HAP-1 (cell line): ENCODE measurements around the gene RALGAPB.

ENCODE experiments used
- DNase-seq, 2 experiments: peaks; one replicate each; pipeline ENCODE4 v3.0.0-alpha.2; 2016 to 2020; ENCODE audit warnings: low spot score in 2 of 2
- H3K27me3 ChIP-seq: fragments of 250-450 bp; sonication (Bioruptor Pico); 2 replicates; pipeline ENCODE4 v1.5.1; 2020; ENCODE audit warnings: low read depth, mild to moderate bottlenecking, moderate library complexity
- H3K36me3 ChIP-seq: fragments of 250-450 bp; sonication (Bioruptor Pico); replicated peaks from 2 replicates; pipeline ENCODE4 v1.5.1; 2020; ENCODE audit warnings: mild to moderate bottlenecking
- H3K4me1 ChIP-seq: fragments of 250-450 bp; sonication (Bioruptor Pico); 2 replicates; pipeline ENCODE4 v1.5.1; 2020; ENCODE audit warnings: mild to moderate bottlenecking
- H3K4me3 ChIP-seq: fragments of 250-450 bp; sonication (Bioruptor Pico); 2 replicates; pipeline ENCODE4 v1.5.1; 2020; ENCODE audit warnings: mild to moderate bottlenecking, moderate library complexity
- H3K9me3 ChIP-seq: fragments of 250-450 bp; sonication (Bioruptor Pico); 2 replicates; pipeline ENCODE4 v1.5.1; 2020; ENCODE audit warnings: mild to moderate bottlenecking, moderate library complexity
- in situ Hi-C: fragments of 300-500 bp; cut with MboI; formaldehyde crosslinking; loops from 3 replicates; pipeline ENCODE4 v1.14.3; 2020; ENCODE audit warnings: low sequenced_read_pairs, inconsistent platforms, mixed read lengths

The RALGAPB gene

DNA sequence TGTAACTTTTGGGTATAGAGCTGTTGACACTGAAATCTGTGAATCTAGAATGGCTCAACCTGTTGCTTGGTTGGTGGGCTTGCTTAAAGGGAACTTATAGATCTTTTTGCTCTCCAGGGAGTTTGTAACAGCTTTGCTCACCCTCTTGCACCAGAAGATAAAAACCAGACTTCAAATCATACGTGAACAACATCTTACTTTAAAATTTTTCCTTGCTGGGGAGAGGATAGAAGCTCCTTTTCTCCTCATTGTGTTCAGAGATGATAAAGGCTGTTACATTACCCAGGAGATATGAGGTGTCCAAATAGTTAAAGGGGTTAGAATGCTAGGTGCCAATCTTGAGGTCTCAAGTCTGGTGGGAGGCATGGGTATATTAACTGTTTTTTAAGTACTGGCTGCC is 46.8 kb downstream of the RALGAPB start:
- H3K4me3 ChIP-seq: no peak overlapping the region
- H3K4me1 ChIP-seq: peaks cover 6% of the 10 kb centered on the region
- no peaks in the 10 kb centered on the region for H3K9me3 ChIP-seq
- H3K27me3 ChIP-seq: no peaks in the 10 kb centered on the region
- H3K36me3 ChIP-seq: peaks cover 7% of the 10 kb centered on the region
- DNase-seq: no peak
- in situ Hi-C loops: no loop called here

DNA sequence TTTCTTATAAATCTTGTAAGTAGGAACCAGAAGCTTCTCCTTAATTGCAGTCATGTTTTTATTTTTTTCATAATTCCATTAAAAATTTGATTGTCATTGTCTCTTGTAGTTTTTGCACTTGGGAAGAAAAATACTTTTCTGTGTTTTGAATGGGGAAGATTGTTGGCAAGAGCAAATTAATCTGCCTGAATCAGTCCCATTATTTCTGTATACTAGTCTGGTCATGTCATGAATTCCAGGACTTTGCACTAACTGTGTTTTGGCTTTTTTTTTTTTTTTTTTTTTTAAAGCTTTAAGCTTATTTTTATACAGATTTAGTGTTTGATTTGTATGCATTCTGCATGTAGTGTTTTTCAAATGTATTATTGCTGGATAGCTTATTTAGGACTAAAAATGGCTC is 47.6 kb downstream of the RALGAPB start:
- no peaks in the 10 kb centered on the region for H3K9me3 ChIP-seq
- no peaks in the 10 kb centered on the region for H3K27me3 ChIP-seq
- peaks cover 6% of the 10 kb centered on the region for H3K4me1 ChIP-seq
- DNase-seq: no peak
- in situ Hi-C loops: no loop called here
- no peak overlapping the region for H3K4me3 ChIP-seq
- peaks cover 7% of the 10 kb centered on the region for H3K36me3 ChIP-seq

DNA sequence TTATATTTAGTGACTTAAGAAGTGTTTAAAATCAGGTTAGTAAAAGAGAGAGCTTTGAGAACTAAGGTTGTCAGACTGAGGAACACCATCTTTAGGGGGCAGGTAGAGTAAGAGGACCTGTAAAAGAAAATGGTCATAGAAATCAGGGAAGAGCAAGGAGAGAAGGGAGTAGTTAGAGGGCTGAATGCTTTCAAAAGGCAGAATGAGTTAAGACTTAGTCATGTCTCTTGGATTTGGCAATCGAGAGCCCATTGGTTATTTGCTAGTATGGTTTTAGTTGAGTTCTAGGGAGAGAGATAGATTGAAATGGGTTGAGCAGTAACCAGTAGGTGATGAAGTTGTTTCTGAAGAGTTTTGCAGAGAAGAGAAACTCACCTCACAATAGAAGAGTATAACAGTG is 51.1 kb downstream of the RALGAPB start:
- no peaks in the 10 kb centered on the region for H3K27me3 ChIP-seq
- no peak overlapping the region for H3K4me3 ChIP-seq
- H3K36me3 ChIP-seq: no peaks in the 10 kb centered on the region; the same call in 1 of the 2 replicates
- no peak for DNase-seq
- in situ Hi-C loops: no loop called here
- no peaks in the 10 kb centered on the region for H3K9me3 ChIP-seq
- peaks cover 3% of the 10 kb centered on the region; the same call in 1 of the 2 replicates for H3K4me1 ChIP-seq

DNA sequence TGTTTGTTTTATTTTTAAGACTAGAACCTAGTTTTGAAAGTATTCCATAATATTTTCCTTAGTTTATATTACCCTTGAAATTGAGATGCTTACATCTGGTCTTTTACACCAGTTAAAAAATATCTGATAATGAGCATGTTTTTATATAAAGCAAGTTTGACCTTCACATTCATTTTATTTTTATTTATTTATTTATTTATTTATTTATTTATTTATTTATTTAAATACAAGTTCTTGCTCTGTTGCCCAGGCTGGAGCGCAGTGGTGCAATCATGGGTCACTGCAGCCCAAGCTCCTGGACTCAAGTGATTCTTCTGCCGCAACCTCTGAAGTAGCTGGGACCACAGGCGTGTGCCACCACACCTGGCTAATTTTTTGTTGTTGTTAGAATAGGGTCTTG is 55.5 kb downstream of the RALGAPB start:
- no peaks in the 10 kb centered on the region for H3K9me3 ChIP-seq
- H3K27me3 ChIP-seq: no peaks in the 10 kb centered on the region
- in situ Hi-C loops: no loop called here
- H3K4me3 ChIP-seq: no peak overlapping the region
- H3K36me3 ChIP-seq: peaks cover 14% of the 10 kb centered on the region
- DNase-seq: no peak
- no peaks in the 10 kb centered on the region for H3K4me1 ChIP-seq

DNA sequence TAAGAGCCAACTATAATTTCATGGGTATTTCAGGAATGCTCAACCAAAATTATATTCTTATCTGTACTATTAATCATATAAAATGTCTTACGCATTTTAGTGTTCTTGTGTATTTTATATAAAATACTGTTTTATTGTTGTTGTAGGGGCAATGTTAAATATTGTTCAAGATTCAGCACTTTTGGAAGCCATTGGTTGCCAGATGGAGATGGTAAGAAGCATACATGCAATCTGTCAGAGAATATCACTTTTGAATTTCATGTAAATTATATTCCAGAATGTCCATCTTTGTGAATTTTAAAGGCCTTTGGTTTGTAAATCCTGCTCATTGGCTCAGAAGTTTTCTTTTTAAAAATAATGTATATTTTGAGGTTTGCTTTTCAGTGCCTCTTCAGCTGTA is 58.4 kb downstream of the RALGAPB start:
- in situ Hi-C loops: no loop called here
- DNase-seq: no peak
- no peaks in the 10 kb centered on the region for H3K9me3 ChIP-seq
- H3K27me3 ChIP-seq: no peaks in the 10 kb centered on the region
- H3K4me1 ChIP-seq: no peaks in the 10 kb centered on the region
- no peak overlapping the region for H3K4me3 ChIP-seq
- peaks cover 29% of the 10 kb centered on the region for H3K36me3 ChIP-seq

DNA sequence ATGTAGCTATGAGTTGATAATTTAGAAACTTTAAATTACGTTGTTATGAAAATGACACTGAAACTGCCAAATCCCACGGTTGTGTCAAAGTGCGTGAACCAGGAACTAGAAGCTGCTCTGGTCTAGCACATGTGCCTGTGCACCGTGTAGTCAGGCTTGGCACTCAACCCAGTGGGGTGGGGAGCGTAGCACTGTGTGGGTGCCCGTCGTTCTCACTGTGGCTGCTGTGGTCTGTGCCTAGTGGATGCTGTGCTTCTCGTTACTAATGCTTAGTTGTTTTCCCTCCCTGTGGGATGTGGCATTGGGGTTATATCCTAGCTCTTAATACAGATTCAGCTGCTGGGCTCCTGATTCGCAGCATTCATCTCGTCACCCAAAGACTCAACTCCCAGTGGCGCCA is 62.1 kb downstream of the RALGAPB start:
- no peaks in the 10 kb centered on the region for H3K27me3 ChIP-seq
- peaks cover 51% of the 10 kb centered on the region for H3K36me3 ChIP-seq
- H3K4me3 ChIP-seq: no peak overlapping the region
- in situ Hi-C loops: no loop called here
- no peaks in the 10 kb centered on the region for H3K4me1 ChIP-seq
- H3K9me3 ChIP-seq: no peaks in the 10 kb centered on the region
- no peak for DNase-seq

DNA sequence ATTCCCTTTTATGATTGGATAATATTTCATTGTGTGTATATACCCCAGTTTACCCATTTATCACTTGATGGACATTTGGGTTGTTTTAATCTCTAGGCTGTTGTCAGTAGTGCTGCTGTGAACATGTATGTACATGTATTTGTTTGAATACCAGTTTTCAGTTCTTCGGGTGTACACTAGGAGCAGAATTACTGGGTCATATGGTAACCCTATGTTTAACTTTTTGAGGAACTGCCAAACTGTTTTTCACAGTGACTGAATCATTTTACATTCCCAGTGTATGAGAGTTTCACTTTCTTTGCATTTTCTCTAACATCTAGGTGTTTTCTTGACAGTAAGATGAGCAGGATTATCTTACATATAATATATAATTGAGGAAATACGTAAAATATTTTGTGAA is 63.7 kb downstream of the RALGAPB start:
- Histone ChIP-seq H3K9me3 (no peaks in the 10 kb centered on the region), H3K36me3 (peaks cover 55% of the 10 kb centered on the region), H3K27me3 (no peaks in the 10 kb centered on the region), H3K4me1 (no peaks in the 10 kb centered on the region), H3K4me3 (no peak overlapping the region)
- no peak for DNase-seq
- in situ Hi-C loops: no loop called here

DNA sequence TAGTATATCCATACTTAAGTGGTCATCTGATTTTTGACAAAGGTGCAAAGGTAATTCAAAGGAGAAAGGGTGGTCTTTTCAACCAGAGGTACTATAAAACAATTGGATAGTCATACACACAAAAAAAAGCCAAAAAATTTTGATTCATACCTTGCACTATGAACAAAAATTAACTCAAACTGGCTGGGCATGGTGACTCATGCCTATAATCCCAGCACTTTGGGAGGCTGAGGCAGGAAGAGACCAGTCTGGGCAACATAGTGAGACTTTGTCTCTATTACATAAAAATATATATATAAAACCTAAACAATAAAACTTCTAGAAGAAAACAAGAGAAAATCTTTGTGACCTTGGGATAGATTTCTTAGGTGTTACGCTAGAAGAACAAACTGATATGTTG is 64.5 kb downstream of the RALGAPB start:
- no peaks in the 10 kb centered on the region for H3K4me1 ChIP-seq
- in situ Hi-C loops: no loop called here
- no peak for DNase-seq
- H3K36me3 ChIP-seq: peaks cover 62% of the 10 kb centered on the region
- no peaks in the 10 kb centered on the region for H3K27me3 ChIP-seq
- no peaks in the 10 kb centered on the region for H3K9me3 ChIP-seq
- no peak overlapping the region for H3K4me3 ChIP-seq

DNA sequence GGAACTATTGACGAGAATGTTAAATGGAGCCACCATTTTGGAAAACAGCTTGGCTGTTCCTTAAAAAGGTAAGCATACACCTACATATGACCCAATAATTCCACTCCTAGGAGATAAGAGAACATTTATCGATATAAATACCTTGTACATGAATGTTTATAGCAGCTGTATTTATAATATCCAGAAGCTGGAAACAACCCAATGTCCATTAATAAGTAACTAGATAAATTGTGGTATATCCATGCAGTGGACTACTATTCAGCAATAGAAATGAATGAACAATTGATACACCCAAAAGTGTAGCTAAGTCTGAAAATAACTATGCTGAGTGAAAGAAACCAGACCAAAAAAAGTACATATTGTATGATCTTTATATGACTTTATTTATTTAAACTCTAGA is 66.1 kb downstream of the RALGAPB start:
- Histone ChIP-seq H3K9me3 (no peaks in the 10 kb centered on the region), H3K27me3 (no peaks in the 10 kb centered on the region), H3K4me3 (no peak overlapping the region), H3K4me1 (no peaks in the 10 kb centered on the region), H3K36me3 (peaks cover 55% of the 10 kb centered on the region)
- DNase-seq: no peak
- in situ Hi-C loops: no loop called here

DNA sequence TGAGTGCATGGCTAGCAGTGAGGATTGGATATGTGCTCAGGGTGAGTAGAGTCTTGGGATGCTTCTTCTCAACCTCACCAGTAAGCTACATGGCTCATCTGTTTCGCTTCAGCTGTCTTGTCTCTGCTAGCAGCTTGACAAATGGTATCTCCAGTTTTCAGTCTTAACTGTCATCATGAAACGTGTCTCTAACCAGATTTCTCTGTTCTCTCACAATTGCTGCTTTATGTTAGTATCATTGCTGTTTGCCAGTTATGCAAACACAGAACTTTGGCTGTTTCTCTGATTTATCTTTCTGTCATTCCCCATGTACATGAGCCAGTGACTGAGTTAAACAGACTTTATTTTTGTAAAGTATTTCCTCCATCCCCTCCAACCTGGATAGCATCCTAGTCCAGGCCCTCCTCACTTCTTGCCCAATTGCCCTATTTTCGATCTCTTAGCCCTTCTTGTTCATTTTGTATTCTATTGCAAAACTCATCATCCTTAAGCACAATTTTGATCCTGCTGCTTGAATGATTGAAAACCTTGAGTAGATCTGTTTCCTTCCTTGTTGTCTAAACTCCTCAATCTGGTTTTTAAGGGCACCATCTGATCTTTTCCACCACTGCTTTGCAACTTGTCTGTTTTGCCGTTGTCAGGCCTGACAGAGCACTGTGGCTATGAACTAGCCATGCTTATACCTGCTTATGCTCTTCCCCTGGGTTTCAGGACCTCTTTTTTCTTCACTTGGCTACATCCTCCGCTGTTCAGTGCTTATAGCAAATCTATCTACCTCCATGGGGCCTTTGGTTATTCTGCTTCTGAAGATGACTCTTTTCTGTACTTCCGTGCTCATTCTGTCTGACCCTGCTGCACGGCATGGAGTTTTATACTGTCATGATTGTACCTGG is 70.6 kb downstream of the RALGAPB start:
- Histone ChIP-seq H3K4me1 (no peaks in the 10 kb centered on the region), H3K27me3 (no peaks in the 10 kb centered on the region), H3K4me3 (no peak overlapping the region), H3K9me3 (no peaks in the 10 kb centered on the region), H3K36me3 (peaks cover 37% of the 10 kb centered on the region)
- no peak for DNase-seq
- in situ Hi-C loops: no loop called here

DNA sequence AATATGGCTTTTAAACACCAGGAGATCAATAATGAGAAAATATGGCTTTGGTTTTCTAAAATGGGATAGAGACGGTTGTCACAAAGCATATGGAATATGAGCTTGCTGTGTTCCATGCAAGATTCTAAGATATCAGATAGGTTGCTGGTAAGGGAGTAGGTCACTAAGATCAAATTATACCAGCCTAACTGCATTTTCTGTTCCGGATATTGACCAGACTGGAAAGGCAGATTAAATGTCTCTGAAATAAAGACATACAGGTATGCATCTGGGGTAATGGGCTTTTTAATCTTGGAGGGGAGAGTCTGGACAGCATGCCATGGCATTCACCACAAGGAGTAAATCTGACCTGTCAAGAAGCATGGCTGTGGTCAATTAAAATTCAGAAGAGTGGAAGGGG is 73.1 kb downstream of the RALGAPB start:
- Histone ChIP-seq H3K4me3 (no peak overlapping the region), H3K36me3 (peaks cover 34% of the 10 kb centered on the region), H3K4me1 (no peaks in the 10 kb centered on the region), H3K27me3 (no peaks in the 10 kb centered on the region), H3K9me3 (no peaks in the 10 kb centered on the region)
- no peak for DNase-seq
- in situ Hi-C loops: no loop called here

DNA sequence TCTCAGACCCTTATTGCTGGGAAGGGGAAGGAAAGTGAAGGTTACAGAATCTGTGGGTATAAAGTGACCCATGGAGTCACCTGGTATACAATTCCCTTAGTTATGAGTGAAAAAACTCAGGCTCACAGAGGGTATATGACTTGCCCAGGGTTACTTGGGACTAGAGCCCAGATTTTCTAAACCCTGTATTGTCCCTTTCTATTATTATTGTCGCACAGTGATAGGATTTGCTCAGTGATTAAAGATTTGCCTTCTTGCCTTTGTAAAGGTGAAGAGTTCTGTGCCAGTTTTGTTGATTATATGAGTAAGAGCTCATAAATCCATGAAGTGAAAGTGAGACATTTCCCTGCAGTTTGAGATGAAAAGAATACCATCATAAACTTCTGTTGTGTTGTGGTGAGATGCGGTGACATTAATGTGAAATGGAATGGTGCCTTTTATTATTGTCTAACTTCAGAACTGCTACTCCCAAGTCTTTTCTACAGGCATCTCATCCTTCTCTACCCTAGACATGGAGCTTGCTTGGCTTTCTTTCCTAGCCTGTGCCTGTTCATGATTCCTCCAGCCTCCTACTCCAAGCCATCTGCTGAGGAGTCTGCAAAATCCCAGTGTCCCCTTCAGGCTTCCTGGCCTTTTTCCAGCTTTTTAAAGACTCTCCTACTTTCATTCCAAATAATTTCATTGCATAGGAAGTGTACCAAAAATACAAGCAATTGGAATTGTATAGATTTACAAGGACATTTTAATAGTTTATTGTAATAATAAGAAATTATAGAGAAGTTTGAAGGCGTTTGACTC is 74.8 kb downstream of the RALGAPB start:
- Histone ChIP-seq H3K4me1 (no peaks in the 10 kb centered on the region), H3K4me3 (no peak overlapping the region), H3K27me3 (no peaks in the 10 kb centered on the region), H3K9me3 (no peaks in the 10 kb centered on the region), H3K36me3 (peaks cover 28% of the 10 kb centered on the region)
- in situ Hi-C loops: no loop called here
- no peak for DNase-seq

DNA sequence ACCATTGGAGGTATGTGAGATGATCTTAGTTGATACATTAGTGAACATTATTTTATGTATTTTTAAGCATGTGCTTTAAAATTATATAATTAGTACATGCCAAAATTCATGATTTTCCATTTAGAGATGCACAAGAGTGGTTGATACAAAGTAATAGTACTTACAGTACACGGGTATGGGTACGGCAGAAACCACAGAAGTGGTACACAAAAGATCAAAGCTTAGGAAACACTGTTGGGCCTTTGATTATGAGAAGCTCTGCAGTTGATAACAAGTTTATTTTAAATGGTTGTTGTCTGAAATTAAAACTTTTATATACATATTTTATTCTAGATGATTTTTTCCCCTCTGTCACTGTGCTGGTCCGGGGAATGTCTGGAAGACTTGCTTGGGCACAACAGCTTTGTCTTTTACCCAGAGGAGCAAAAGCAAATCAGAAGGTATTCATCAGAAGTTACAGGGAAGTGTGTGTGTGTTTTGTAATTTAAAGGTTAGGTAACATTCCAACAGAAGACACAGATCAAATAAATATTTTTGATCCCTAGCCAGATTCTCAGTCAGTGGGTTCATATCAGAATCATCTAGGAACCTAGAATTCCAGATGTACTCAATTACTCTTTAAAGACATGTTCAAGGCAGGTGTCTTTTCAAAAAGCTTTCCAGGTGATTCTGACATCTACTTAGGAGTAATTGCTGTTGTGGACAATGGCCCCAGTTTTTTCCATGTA is 75.9 kb downstream of the RALGAPB start:
- peaks cover 26% of the 10 kb centered on the region for H3K36me3 ChIP-seq
- H3K27me3 ChIP-seq: no peaks in the 10 kb centered on the region
- no peak overlapping the region for H3K4me3 ChIP-seq
- in situ Hi-C loops: no loop called here
- H3K4me1 ChIP-seq: no peaks in the 10 kb centered on the region
- H3K9me3 ChIP-seq: no peaks in the 10 kb centered on the region
- DNase-seq: no peak

DNA sequence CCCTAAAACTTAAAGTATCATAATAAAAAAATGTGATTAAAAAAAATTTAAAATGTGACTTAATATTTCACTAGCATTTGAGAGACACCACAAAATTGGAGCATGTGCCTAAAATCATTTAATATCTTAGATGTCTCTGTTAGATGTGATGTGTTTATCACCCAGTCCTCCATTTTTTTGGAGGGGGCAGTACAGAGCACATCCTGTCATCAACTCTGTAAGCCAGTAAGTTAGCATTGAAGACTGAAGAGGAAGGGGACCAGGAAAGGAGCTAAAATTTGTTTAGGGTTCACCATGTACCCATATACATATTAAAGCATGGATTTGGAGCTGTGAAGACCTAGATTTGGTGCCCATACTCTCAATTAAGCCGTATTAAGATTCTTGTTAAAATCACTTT is 77.6 kb downstream of the RALGAPB start:
- no peak overlapping the region for H3K4me3 ChIP-seq
- no peaks in the 10 kb centered on the region for H3K9me3 ChIP-seq
- H3K36me3 ChIP-seq: peaks cover 26% of the 10 kb centered on the region
- in situ Hi-C loops: no loop called here
- DNase-seq: no peak
- H3K27me3 ChIP-seq: no peaks in the 10 kb centered on the region
- no peaks in the 10 kb centered on the region for H3K4me1 ChIP-seq
